ENCODE data around the gene P2RX1. TPM values are rescaled to one million over a fixed set of nuclear protein-coding genes. Genes with fewer than 3 reads are reported as not detected.

Gene P2RX1
- polyA plus RNA-seq, 3 donors: 22.9 to 117 (median 33.8) TPM

DNA sequence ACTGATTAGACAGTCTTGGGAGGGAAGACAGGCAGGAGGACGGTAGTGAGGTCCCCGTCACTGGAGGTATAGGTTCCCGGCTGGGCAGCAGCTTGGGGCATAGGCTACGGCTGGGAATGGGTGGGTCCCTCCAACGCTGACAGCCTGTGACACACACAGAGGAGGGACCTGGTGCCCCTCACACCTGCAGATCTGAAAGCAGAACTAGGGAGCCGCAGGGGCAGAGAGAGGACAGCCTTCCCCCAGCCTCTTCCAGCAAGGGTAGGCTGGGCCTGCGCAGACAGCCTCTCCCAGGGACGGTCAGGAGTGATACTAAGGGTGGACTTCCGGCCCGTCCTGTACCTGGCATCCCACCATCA, 2.0 kb downstream of the P2RX1 start:
- Histone ChIP-seq H3K36me3 (replicated peaks in 1 of 2; ENCODE audit: control insufficient read depth in 1 of 2, insufficient read depth in 2 of 2, low read length in 2 of 2) (peaks cover 0 to 4% of the 10 kb centered on the region in 2 donors), H3K27me3 (ENCODE audit: control insufficient read depth in 2 of 2, insufficient read depth in 2 of 2, low read length in 2 of 2) (no peaks in the 10 kb centered on the region), H4K20me1 (ENCODE audit: insufficient read depth, low read length) (peaks cover 65% of the 10 kb centered on the region), H3K79me2 (ENCODE audit: insufficient read depth, low read length) (peaks cover 79% of the 10 kb centered on the region), H3K4me3 (replicated peaks in 1 of 3; ENCODE audit: low read depth in 2 of 3, low read length in 3 of 3) (peak overlapping the region; percentile 75 to 92 (median 77)), H3K4me1 (ENCODE audit: control insufficient read depth in 1 of 2, insufficient read depth in 2 of 2, low read length in 2 of 2) (peaks cover 76 to 79% of the 10 kb centered on the region in 2 donors), H3K4me2 (replicated peaks; ENCODE audit: extremely low read depth, low read length, poor library complexity, severe bottlenecking) (peak overlapping the region; percentile 99), H3K9me3 (replicated peaks in 1 of 2; ENCODE audit: control insufficient read depth in 1 of 2, insufficient read depth in 1 of 2, low read length in 2 of 2) (no peaks in the 10 kb centered on the region), H3K9ac (ENCODE audit: insufficient read depth, low read length, poor library complexity, severe bottlenecking) (peak overlapping the region; percentile 91), H3K27ac (ENCODE audit: low read depth in 1 of 2, low read length in 2 of 2) (peak overlapping the region; percentile 80 to 96), H2AFZ (ENCODE audit: insufficient read depth, low read depth, low read length, poor library complexity, severe bottlenecking) (no peak overlapping the region)
- DNase-seq: peak; percentile 28 to 52 (median 48)
- Mint-ChIP-seq H3K36me3 (peaks cover 29 to 48% of the 10 kb centered on the region in 2 donors), H3K4me1 (peaks cover 71% of the 10 kb centered on the region), H3K27ac (peak overlapping the region; percentile 94 to 99 (median 98)), H3K27me3 (ENCODE audit: low read depth in 3 of 3) (peaks cover 0 to 3% (median 0%) of the 10 kb centered on the region in 3 donors), H3K9me3 (peaks cover 0 to 4% (median 0%) of the 10 kb centered on the region in 7 donors), H3K4me3 (peak overlapping the region; percentile 96 to 97)
- 0% methylated on average over 7 of the region's 10 CpGs for whole genome bisulfite sequencing (ENCODE audit: insufficient coverage)
- TF ChIP-seq, protein P1, sequence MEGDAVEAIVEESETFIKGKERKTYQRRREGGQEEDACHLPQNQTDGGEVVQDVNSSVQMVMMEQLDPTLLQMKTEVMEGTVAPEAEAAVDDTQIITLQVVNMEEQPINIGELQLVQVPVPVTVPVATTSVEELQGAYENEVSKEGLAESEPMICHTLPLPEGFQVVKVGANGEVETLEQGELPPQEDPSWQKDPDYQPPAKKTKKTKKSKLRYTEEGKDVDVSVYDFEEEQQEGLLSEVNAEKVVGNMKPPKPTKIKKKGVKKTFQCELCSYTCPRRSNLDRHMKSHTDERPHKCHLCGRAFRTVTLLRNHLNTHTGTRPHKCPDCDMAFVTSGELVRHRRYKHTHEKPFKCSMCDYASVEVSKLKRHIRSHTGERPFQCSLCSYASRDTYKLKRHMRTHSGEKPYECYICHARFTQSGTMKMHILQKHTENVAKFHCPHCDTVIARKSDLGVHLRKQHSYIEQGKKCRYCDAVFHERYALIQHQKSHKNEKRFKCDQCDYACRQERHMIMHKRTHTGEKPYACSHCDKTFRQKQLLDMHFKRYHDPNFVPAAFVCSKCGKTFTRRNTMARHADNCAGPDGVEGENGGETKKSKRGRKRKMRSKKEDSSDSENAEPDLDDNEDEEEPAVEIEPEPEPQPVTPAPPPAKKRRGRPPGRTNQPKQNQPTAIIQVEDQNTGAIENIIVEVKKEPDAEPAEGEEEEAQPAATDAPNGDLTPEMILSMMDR (IDR thresholded peaks at IDR 0.05): no peak
- intact Hi-C loops (cut with micrococcal nuclease): loop anchor here (1.0 to 10.0 kb wide), 4 partner anchors 21 to 88 kb away; partner anchors contain the start of gene CAMKK1 (in 1 of the 2)

DNA sequence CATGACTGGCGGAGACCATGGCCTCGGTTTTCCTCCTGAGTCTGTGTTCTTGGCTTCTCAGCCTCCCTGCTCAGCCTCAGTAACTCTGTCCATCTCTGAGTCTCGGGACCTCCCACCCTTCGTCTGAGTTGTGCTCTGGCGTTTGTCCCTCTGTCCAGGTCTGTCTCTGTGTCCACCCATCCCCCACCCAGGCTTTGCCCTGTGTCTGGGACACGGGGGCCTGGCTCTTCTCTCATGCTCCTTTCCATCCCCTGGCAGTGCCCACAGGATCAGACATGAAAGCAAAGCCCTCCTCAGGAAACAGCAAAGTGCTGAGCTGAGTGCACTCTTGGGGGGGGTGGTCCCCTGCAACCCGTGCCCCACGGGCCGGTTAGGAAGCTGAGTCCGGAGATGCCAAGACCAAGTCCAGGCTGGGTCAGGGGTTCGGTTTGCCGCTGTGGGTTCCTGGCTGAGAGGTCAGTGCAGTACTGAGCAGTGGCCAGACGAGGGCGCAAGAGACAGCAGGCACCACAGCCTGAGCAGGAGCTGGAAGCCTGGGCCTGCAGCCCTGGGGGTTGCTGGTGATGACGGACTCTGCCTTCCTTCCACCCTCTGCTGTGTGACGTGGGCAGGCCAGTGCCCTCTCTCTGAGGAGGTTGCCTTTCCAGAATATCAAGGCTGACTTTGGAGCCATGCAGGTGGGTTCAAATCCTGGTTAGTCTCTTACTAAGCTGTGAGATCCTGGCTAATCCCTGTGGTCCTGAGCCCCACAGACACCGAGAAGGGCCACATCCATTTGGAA, 2.5 kb downstream of the P2RX1 start:
- Histone ChIP-seq H3K9me3 (replicated peaks in 1 of 2; ENCODE audit: control insufficient read depth in 1 of 2, insufficient read depth in 1 of 2, low read length in 2 of 2) (no peaks in the 10 kb centered on the region), H3K4me1 (ENCODE audit: control insufficient read depth in 1 of 2, insufficient read depth in 2 of 2, low read length in 2 of 2) (peaks cover 72 to 73% of the 10 kb centered on the region in 2 donors), H3K79me2 (ENCODE audit: insufficient read depth, low read length) (peaks cover 84% of the 10 kb centered on the region), H3K27me3 (ENCODE audit: control insufficient read depth in 2 of 2, insufficient read depth in 2 of 2, low read length in 2 of 2) (no peaks in the 10 kb centered on the region), H3K27ac (ENCODE audit: low read depth in 1 of 2, low read length in 2 of 2) (peak overlapping the region; percentile 80 to 96), H3K36me3 (replicated peaks in 1 of 2; ENCODE audit: control insufficient read depth in 1 of 2, insufficient read depth in 2 of 2, low read length in 2 of 2) (peaks cover 0 to 4% of the 10 kb centered on the region in 2 donors), H3K4me2 (replicated peaks; ENCODE audit: extremely low read depth, low read length, poor library complexity, severe bottlenecking) (peak overlapping the region; percentile 99), H3K4me3 (replicated peaks in 1 of 3; ENCODE audit: low read depth in 2 of 3, low read length in 3 of 3) (peak overlapping the region; percentile 75 to 92 (median 77)), H4K20me1 (ENCODE audit: insufficient read depth, low read length) (peaks cover 71% of the 10 kb centered on the region), H2AFZ (ENCODE audit: insufficient read depth, low read depth, low read length, poor library complexity, severe bottlenecking) (no peak overlapping the region), H3K9ac (ENCODE audit: insufficient read depth, low read length, poor library complexity, severe bottlenecking) (peak overlapping the region; percentile 91)
- 26% methylated on average over 14 of the region's 17 CpGs for WGBS (ENCODE audit: insufficient coverage)
- H3K4me3 Mint-ChIP-seq: peak overlapping the region; percentile 96 to 97
- H3K27ac Mint-ChIP-seq: peak overlapping the region; percentile 94 to 99 (median 98)
- intact Hi-C loops (cut with micrococcal nuclease): loop anchor here (1.0 to 10.0 kb wide), 4 partner anchors 21 to 89 kb away; partner anchors contain the start of gene CAMKK1 (in 1 of the 2)
- DNase-seq: peak; percentile 88 to 90 (median 89)
- peaks cover 0 to 4% (median 0%) of the 10 kb centered on the region in 7 donors for H3K9me3 Mint-ChIP-seq
- peaks cover 0 to 3% (median 0%) of the 10 kb centered on the region in 3 donors for H3K27me3 Mint-ChIP-seq (ENCODE audit: low read depth in 3 of 3)
- H3K36me3 Mint-ChIP-seq: peaks cover 30 to 53% of the 10 kb centered on the region in 2 donors
- H3K4me1 Mint-ChIP-seq: peaks cover 72% of the 10 kb centered on the region
- TF ChIP-seq, protein P1 (IDR thresholded peaks at IDR 0.05): peak; percentile 98

Measured in CD14-positive monocyte (primary cell).